Endothelial cell of umbilical vein (primary cell): ENCODE results near the gene ARID1B. TPM values are rescaled to one million over a fixed set of nuclear protein-coding genes. Genes with fewer than 3 reads are reported as not detected.

Experiments used
- BruUV-seq: library from RNA; stranded (reverse); fragments of 400-500 nt; replicated peaks from 2 replicates; lab custom pipeline; 2021; lab: Mats Ljungman, UMichigan
- CTCF ChIA-PET: fragments of 300-600, 350-600 bp; sonication (Branson Sonifier 250); formaldehyde crosslinking; loops from one replicate; lab custom pipeline; 2021; ENCODE audit warnings: antibody characterized with exemption, inconsistent platforms; lab: Charles Lee
- POLR2A ChIA-PET: fragments of 300-600, 350-600 bp; sonication (Branson Sonifier 250); formaldehyde crosslinking; loops from one replicate; lab custom pipeline; 2021; ENCODE audit warnings: antibody characterized with exemption, inconsistent platforms; lab: Charles Lee
- DNase-seq: peaks from one replicate; pipeline ENCODE4 v3.0.0-alpha.2; 2011; ENCODE audit warnings: low read depth, low spot score
- FAIRE-seq: peaks from 2 replicates; lab custom pipeline; 2011; peaks lifted over from hg19 to GRCh38; lab: Jason Lieb, UNC
- H2AFZ ChIP-seq: 2 replicates; pipeline ENCODE4 v1.6.0; 2012; ENCODE audit warnings: low read depth, low read length, control low read depth, inconsistent platforms
- H3K27ac ChIP-seq: 2 replicates; pipeline ENCODE4 v1.5.1; 2011; ENCODE audit warnings: low read depth, mild to moderate bottlenecking, control low read depth, low read length, moderate library complexity; ENCODE audit not compliant: insufficient read depth
- H3K27me3 ChIP-seq, 2 experiments: 2 replicates each; pipeline versions ENCODE4 v1.6.0 to v1.6.1; 2011; ENCODE audit warnings: low read length in 2 of 2, mixed read lengths in 1 of 2; ENCODE audit not compliant: control insufficient read depth in 2 of 2, insufficient read depth in 2 of 2
- H3K36me3 ChIP-seq, 2 experiments: 2 replicates in 1 of 2; 3 replicates in 1 of 2; pipeline ENCODE4 v1.5.1; 2011; ENCODE audit warnings: low read length in 2 of 2, mild to moderate bottlenecking in 1 of 2, moderate library complexity in 1 of 2; ENCODE audit not compliant: control insufficient read depth in 2 of 2, insufficient read depth in 2 of 2; ENCODE audit errors: extremely low read depth in 1 of 2
- H3K4me1 ChIP-seq: 3 replicates; pipeline ENCODE4 v1.5.1; 2011; ENCODE audit warnings: mild to moderate bottlenecking, low read length; ENCODE audit not compliant: control insufficient read depth, insufficient read depth; ENCODE audit errors: extremely low read depth
- H3K4me2 ChIP-seq: 2 replicates; pipeline ENCODE4 v1.6.1; 2011; ENCODE audit warnings: low read length, control low read depth, mixed read lengths; ENCODE audit not compliant: insufficient read depth
- H3K4me3 ChIP-seq, 3 experiments: fragments of 200-600 bp in 1 of 3; sonication (generic), shearing (Covaris generic) in 1 of 3; replicated peaks in 1 of 3; 2 replicates each; pipeline ENCODE4 v1.5.1; 2011 to 2016; ENCODE audit warnings: control low read depth in 3 of 3, low read length in 3 of 3, mild to moderate bottlenecking in 2 of 3, inconsistent platforms in 1 of 3, low read depth in 1 of 3, moderate library complexity in 1 of 3; ENCODE audit not compliant: insufficient read depth in 1 of 3
- H3K79me2 ChIP-seq: 2 replicates; pipeline ENCODE4 v1.6.0; 2012; ENCODE audit warnings: low read length, inconsistent platforms; ENCODE audit not compliant: control insufficient read depth, insufficient read depth
- H3K9ac ChIP-seq: replicated peaks from 2 replicates; pipeline ENCODE3; 2011; ENCODE audit warnings: low read length, control low read depth; ENCODE audit not compliant: insufficient read depth; ENCODE audit errors: extremely low read depth
- H3K9me1 ChIP-seq: replicated peaks from 3 replicates; pipeline ENCODE4 v1.6.0; 2011; ENCODE audit warnings: mild to moderate bottlenecking, low read length; ENCODE audit not compliant: control insufficient read depth, insufficient read depth; ENCODE audit errors: extremely low read depth
- H3K9me3 ChIP-seq: replicated peaks from 2 replicates; pipeline ENCODE4 v1.5.1; 2012; ENCODE audit warnings: low read length, inconsistent platforms; ENCODE audit not compliant: control insufficient read depth, insufficient read depth
- H4K20me1 ChIP-seq: replicated peaks from 2 replicates; pipeline ENCODE3; 2011; ENCODE audit warnings: mild to moderate bottlenecking, low read length; ENCODE audit not compliant: control insufficient read depth, insufficient read depth; ENCODE audit errors: extremely low read depth
- CTCF ChIP-seq, 2 donors: IDR thresholded peaks; 1 replicate in 1 of 2; 2 replicates in 1 of 2; pipeline ENCODE4 v1.5.1; 2011; ENCODE audit warnings: low read length in 2 of 2, mild to moderate bottlenecking in 2 of 2, moderate library complexity in 2 of 2, control low read depth in 1 of 2, inconsistent platforms in 1 of 2, low read depth in 1 of 2; ENCODE audit not compliant: insufficient read depth in 1 of 2; ENCODE audit errors: extremely low read depth in 1 of 2
- EZH2 ChIP-seq: IDR thresholded peaks from 2 replicates; pipeline ENCODE4 v1.6.1; 2012; ENCODE audit warnings: borderline replicate concordance, low read depth, mild to moderate bottlenecking, moderate library complexity, low read length, inconsistent platforms; ENCODE audit not compliant: severe bottlenecking
- FOS ChIP-seq: IDR thresholded peaks from 2 replicates; pipeline ENCODE4 v1.6.1; 2011; ENCODE audit warnings: mild to moderate bottlenecking, low read length, moderate library complexity, borderline replicate concordance; ENCODE audit not compliant: insufficient read depth
- GATA2 ChIP-seq: IDR thresholded peaks from 2 replicates; pipeline ENCODE4 v1.7.0; 2011; ENCODE audit warnings: low read depth, mild to moderate bottlenecking, moderate library complexity, mixed read lengths, low read length; ENCODE audit not compliant: insufficient read length, insufficient read depth
- JUN ChIP-seq: IDR thresholded peaks from 2 replicates; pipeline ENCODE4 v1.6.1; 2011; ENCODE audit warnings: borderline replicate concordance, low read depth; ENCODE audit not compliant: insufficient read length, insufficient read depth
- MAX ChIP-seq: IDR thresholded peaks from 2 replicates; pipeline ENCODE4 v1.6.1; 2011; ENCODE audit not compliant: insufficient read depth, insufficient read length
- MYC ChIP-seq: IDR thresholded peaks from one replicate; pipeline ENCODE4 v1.6.1; 2011; ENCODE audit warnings: mild to moderate bottlenecking, low read depth, low read length
- POLR2A ChIP-seq: IDR thresholded peaks from 2 replicates; pipeline ENCODE4 v1.6.1; 2012; ENCODE audit warnings: low read depth, mild to moderate bottlenecking, control low read depth, low read length
- POLR2AphosphoS5 ChIP-seq: IDR thresholded peaks from 2 replicates; pipeline ENCODE4 v1.6.1; 2012; ENCODE audit warnings: low read depth, mild to moderate bottlenecking, control low read depth, low read length, moderate library complexity; ENCODE audit not compliant: insufficient read depth
- dilution Hi-C: fragments of 300-500 bp; cut with MboI; formaldehyde crosslinking; loops from one replicate; pipeline ENCODE4 v1.15.0; 2019; ENCODE audit warnings: low sequenced_read_pairs; ENCODE audit not compliant: extremely low pct_ligation_motif_present
- intact Hi-C: fragments of 100-400 bp; cut with micrococcal nuclease; formaldehyde crosslinking; loops from one replicate; pipeline ENCODE4 v1.10.0; 2022
- polyA plus RNA-seq, 4 experiments: library from polyadenylated mRNA; depleted of rRNA in 3 of 4; stranded (reverse) in 3 of 4; unstranded in 1 of 4; fragments of >200 nt; gene quantifications; 2 replicates each; pipeline versions ENCODE4 v1.2.1 to v1.2.3, GENCODE V29; 2011 to 2012; ENCODE audit warnings: missing spikeins in 1 of 4
- total RNA-seq: library from RNA; stranded (reverse); gene quantifications from 2 replicates; pipeline ENCODE4 v1.2.3, GENCODE V29; 2021

The ARID1B gene
- total and polyA plus RNA-seq, 2 donors (not counting 3 experiments of a cell fraction or from before 2014, with no cell fraction given), result 21.8 to 89.5 TPM

GRCh38 chr6:156803353-156803752 is 26.2 kb downstream of the ARID1B start:
- POLR2A ChIA-PET, result no interaction called here
- H3K4me3 ChIP-seq, result no peak overlapping the region
- no peak for TF ChIP-seq MAX
- TF ChIP-seq POLR2A, result no peak
- no peak for TF ChIP-seq POLR2AphosphoS5
- no peak for TF ChIP-seq JUN
- TF ChIP-seq FOS, result no peak
- no peak for TF ChIP-seq EZH2
- TF ChIP-seq GATA2, result no peak
- TF ChIP-seq CTCF (IDR thresholded peaks at IDR 0.05; ENCODE audit: extremely low read depth in 1 of 2, insufficient read depth in 1 of 2, low read depth in 1 of 2, low read length in 2 of 2), result no peak
- no peak for TF ChIP-seq MYC
- no peaks in the 10 kb centered on the region for H3K27me3 ChIP-seq
- intact Hi-C loops, result no loop called here
- FAIRE-seq (no peak), DNase-seq (no peak)
- no peak overlapping the region for H3K27ac ChIP-seq
- no peak overlapping the region for H3K9ac ChIP-seq
- no TSS peak for BruUV-seq
- H3K36me3 ChIP-seq, result no peaks in the 10 kb centered on the region
- H2AFZ ChIP-seq, result no peak overlapping the region
- H3K4me2 ChIP-seq, result no peak overlapping the region
- H3K9me1 ChIP-seq, result no peaks in the 10 kb centered on the region
- H3K9me3 ChIP-seq, result no peaks in the 10 kb centered on the region
- H3K4me1 ChIP-seq, result no peaks in the 10 kb centered on the region
- H3K79me2 ChIP-seq, result peaks cover 98% of the 10 kb centered on the region
- dilution Hi-C loops, result no loop called here
- CTCF ChIA-PET, result no interaction called here
- peaks cover 15% of the 10 kb centered on the region for H4K20me1 ChIP-seq
